HCT116 (cell line): ENCODE data around the gene ATF7. TPM values are rescaled to one million over a fixed set of nuclear protein-coding genes. Genes with fewer than 3 reads are reported as not detected.

Experiments
- ATAC-seq: fragments of 200-7000 bp; cut with Tn5 transposase; 2 replicates; pipeline ENCODE4 v1.9.1; 2020; ENCODE audit warnings: mild to moderate bottlenecking, moderate library complexity
- BruUV-seq: library from RNA; stranded (reverse); fragments of 400-500 nt; replicated peaks from 2 replicates; lab custom pipeline; 2021; lab: Mats Ljungman, UMichigan
- CTCF ChIA-PET: fragments of 300-600 bp; sonication (Branson Sonifier 250); formaldehyde crosslinking; loops from one replicate; lab custom pipeline; 2021; ENCODE audit warnings: antibody characterized with exemption; lab: Charles Lee
- POLR2A ChIA-PET: fragments of 300-600, 350-600 bp; sonication (Branson Sonifier 250); formaldehyde crosslinking; loops from one replicate; lab custom pipeline; 2021; ENCODE audit warnings: antibody characterized with exemption; lab: Charles Lee
- RAD21 ChIA-PET, 2 experiments: fragments of 300-600 bp; sonication (Branson Sonifier 250); formaldehyde crosslinking; loops; one replicate each; lab custom pipeline; 2023; ENCODE audit warnings: low total read pairs in 2 of 2; ENCODE audit not compliant: uncharacterized antibody in 2 of 2, unreplicated experiment in 2 of 2, low non-redundant PET in 1 of 2; lab: Charles Lee
- DNase-seq: peaks from one replicate; pipeline ENCODE4 v3.0.0-alpha.2; 2010; ENCODE audit warnings: low read depth, low spot score
- H2AFZ ChIP-seq: fragments of 200-600 bp; shearing (Covaris generic), sonication (generic); 2 replicates; pipeline ENCODE4 v1.6.1; 2017; ENCODE audit warnings: low read depth, mixed run types, mixed read lengths, antibody characterized with exemption, low read length; ENCODE audit not compliant: poor library complexity, severe bottlenecking
- H3K27ac ChIP-seq: 2 replicates; pipeline ENCODE4 v1.5.1; 2012; ENCODE audit warnings: low read depth, low read length
- H3K27me3 ChIP-seq: fragments of 200-600 bp; sonication (generic); 2 replicates; pipeline ENCODE4 v1.6.1; 2016; ENCODE audit warnings: mixed run types, low read length, mixed read lengths; ENCODE audit not compliant: insufficient read depth
- H3K36me3 ChIP-seq, 2 experiments: fragments of 200-500 bp in 1 of 2; fragments of 200-600 bp in 1 of 2; sonication (Bioruptor generic) in 1 of 2; sonication (generic) in 1 of 2; 2 replicates each; pipeline versions ENCODE4 v1.5.1 to v1.6.1; 2014 to 2016; ENCODE audit warnings: low read length in 2 of 2, inconsistent platforms in 1 of 2, mixed read lengths in 1 of 2, mixed run types in 1 of 2; ENCODE audit not compliant: insufficient read depth in 2 of 2, control insufficient read depth in 1 of 2
- H3K4me1 ChIP-seq, 2 experiments: fragments of 200-600 bp in 1 of 2; sonication (generic) in 1 of 2; 2 replicates each; pipeline versions ENCODE4 v1.5.1 to v1.6.1; 2012 to 2017; ENCODE audit warnings: low read length in 2 of 2, inconsistent platforms in 1 of 2, mild to moderate bottlenecking in 1 of 2, mixed read lengths in 1 of 2, mixed run types in 1 of 2, moderate library complexity in 1 of 2; ENCODE audit not compliant: insufficient read depth in 2 of 2, control insufficient read depth in 1 of 2
- H3K4me2 ChIP-seq: fragments of 200-600 bp; sonication (generic); 2 replicates; pipeline ENCODE4 v1.6.1; 2017; ENCODE audit warnings: mixed run types, low read length, mixed read lengths
- H3K4me3 ChIP-seq, 2 experiments: fragments of 200-600 bp in 1 of 2; sonication (generic) in 1 of 2; replicated peaks in 1 of 2; 2 replicates each; pipeline ENCODE4 v1.5.1; 2011 to 2016; ENCODE audit warnings: low read length in 2 of 2, control low read depth in 1 of 2, low read depth in 1 of 2, mild to moderate bottlenecking in 1 of 2, mixed read lengths in 1 of 2, mixed run types in 1 of 2
- H3K79me2 ChIP-seq: fragments of 200-600 bp; sonication (generic); 2 replicates; pipeline ENCODE4 v1.6.1; 2017; ENCODE audit warnings: mild to moderate bottlenecking, mixed run types, low read length, moderate library complexity, mixed read lengths; ENCODE audit not compliant: insufficient read depth
- H3K9ac ChIP-seq: fragments of 200-600 bp; sonication (generic); 2 replicates; pipeline ENCODE4 v1.6.1; 2016; ENCODE audit warnings: low read length, mixed read lengths
- H3K9me2 ChIP-seq: fragments of 200-600 bp; sonication (generic), shearing (Covaris generic); 2 replicates; pipeline ENCODE4 v1.6.1; 2017; ENCODE audit warnings: mixed run types, mild to moderate bottlenecking, moderate library complexity; ENCODE audit not compliant: insufficient read depth
- H3K9me3 ChIP-seq, 2 experiments: fragments of 200-500 bp in 1 of 2; fragments of 200-600 bp in 1 of 2; sonication (Bioruptor generic) in 1 of 2; sonication (generic) in 1 of 2; 2 replicates each; pipeline ENCODE4 v1.6.1; 2014 to 2017; ENCODE audit warnings: low read length in 2 of 2, mixed read lengths in 2 of 2, inconsistent platforms in 1 of 2, low read depth in 1 of 2, mild to moderate bottlenecking in 1 of 2, mixed run types in 1 of 2, moderate library complexity in 1 of 2; ENCODE audit not compliant: control insufficient read depth in 1 of 2, insufficient read depth in 1 of 2
- H4K20me1 ChIP-seq: fragments of 200-600 bp; sonication (generic), shearing (Covaris generic); 2 replicates; pipeline ENCODE4 v1.6.1; 2017; ENCODE audit warnings: mixed run types, mild to moderate bottlenecking, moderate library complexity; ENCODE audit not compliant: insufficient read depth
- ATF3 ChIP-seq: IDR thresholded peaks from 2 replicates; pipeline ENCODE4 v1.6.1; 2012
- CBX3 ChIP-seq: IDR thresholded peaks from 2 replicates; pipeline ENCODE4 v1.6.1; 2012; ENCODE audit warnings: low read depth
- CEBPB ChIP-seq: IDR thresholded peaks from 2 replicates; pipeline ENCODE4 v1.6.1; 2012; ENCODE audit warnings: low read depth
- CTCF ChIP-seq, 3 experiments: fragments of 200-600 bp in 1 of 3; sonication (generic) in 1 of 3; IDR thresholded peaks in 2 of 3; conservative IDR thresholded peaks in 1 of 3; 2 replicates each; pipeline ENCODE4 v1.5.1; 2012 to 2017; ENCODE audit warnings: low read depth in 2 of 3, low read length in 2 of 3, antibody characterized with exemption in 1 of 3, borderline replicate concordance in 1 of 3, control low read depth in 1 of 3, mild to moderate bottlenecking in 1 of 3, mixed read lengths in 1 of 3, mixed run types in 1 of 3, moderate library complexity in 1 of 3; ENCODE audit not compliant: insufficient read depth in 1 of 3
- EGR1 ChIP-seq: IDR thresholded peaks from 2 replicates; pipeline ENCODE4 v1.6.1; 2012; ENCODE audit warnings: low read depth
- ELF1 ChIP-seq: IDR thresholded peaks from 2 replicates; pipeline ENCODE4 v1.6.1; 2012; ENCODE audit warnings: low read depth, borderline replicate concordance
- EZH2 ChIP-seq: fragments of 200-600 bp; sonication (generic); IDR thresholded peaks from 2 replicates; pipeline ENCODE4 v1.6.1; 2017; ENCODE audit warnings: antibody characterized with exemption, mixed run types
- EZH2phosphoT487 ChIP-seq: fragments of 200-600 bp; IDR thresholded peaks from 2 replicates; pipeline ENCODE4 v1.6.1; 2018; ENCODE audit warnings: antibody characterized with exemption, borderline replicate concordance
- JUND ChIP-seq: IDR thresholded peaks from 2 replicates; pipeline ENCODE4 v1.6.1; 2012
- MAX ChIP-seq: IDR thresholded peaks from 2 replicates; pipeline ENCODE4 v1.6.1; 2012
- POLR2A ChIP-seq: IDR thresholded peaks from 2 replicates; pipeline ENCODE4 v1.7.0; 2011; ENCODE audit warnings: borderline replicate concordance; ENCODE audit not compliant: insufficient read depth, insufficient read length; ENCODE audit errors: extremely low read depth
- RAD21 ChIP-seq: IDR thresholded peaks from 2 replicates; pipeline ENCODE4 v1.6.1; 2012; ENCODE audit warnings: low read depth, mild to moderate bottlenecking
- REST ChIP-seq: IDR thresholded peaks from 2 replicates; pipeline ENCODE4 v1.6.1; 2012; ENCODE audit warnings: low read depth
- SIN3A ChIP-seq: IDR thresholded peaks from 2 replicates; pipeline ENCODE4 v1.6.1; 2012; ENCODE audit warnings: low read depth
- SRF ChIP-seq: IDR thresholded peaks from 2 replicates; pipeline ENCODE4 v1.6.1; 2012; ENCODE audit warnings: low read depth
- TCF7L2 ChIP-seq: IDR thresholded peaks from 2 replicates; pipeline ENCODE4 v1.7.0; 2011; ENCODE audit warnings: borderline replicate concordance, inconsistent platforms; ENCODE audit not compliant: insufficient read depth, insufficient read length; ENCODE audit errors: extremely low read depth
- ZFX ChIP-seq: fragments of 450-650 bp; IDR thresholded peaks from 2 replicates; pipeline ENCODE4 v1.6.1; 2017
- ZNF274 ChIP-seq: fragments of 200-500 bp; sonication (Bioruptor generic); IDR thresholded peaks from 2 replicates; pipeline ENCODE4 v1.6.1; 2014; ENCODE audit warnings: mild to moderate bottlenecking, low read depth, low read length, inconsistent platforms
- intact Hi-C: fragments of 100-400 bp; cut with micrococcal nuclease; formaldehyde crosslinking; loops from 2 replicates; pipeline ENCODE4 v1.10.0; 2022
- total RNA-seq: library from RNA; stranded (reverse); gene quantifications from one replicate; pipeline ENCODE4 v1.2.1, GENCODE V29; 2021; ENCODE audit not compliant: unreplicated experiment

Gene ATF7
- total RNA-seq, 1 experiment from 2014 or later = 24.0 TPM

GRCh38 chr12:53631721-53632120, 5.5 kb upstream of the ATF7 start:
- Histone ChIP-seq H2AFZ (no peak overlapping the region), H3K36me3 (no peaks in the 10 kb centered on the region), H3K27me3 (no peaks in the 10 kb centered on the region), H3K27ac (no peak overlapping the region), H3K79me2 (no peaks in the 10 kb centered on the region), H3K9me3 (no peaks in the 10 kb centered on the region), H4K20me1 (no peaks in the 10 kb centered on the region), H3K4me2 (no peak overlapping the region), H3K4me1 (peaks cover 0 to 6% of the 10 kb centered on the region in 2 experiments; a peak in 3 of 4 replicates), H3K9me2 (no peaks in the 10 kb centered on the region), H3K9ac (no peak overlapping the region), H3K4me3 (no peak overlapping the region)
- intact Hi-C loops = no loop called here
- TF ChIP-seq ATF3 = no peak
- TF ChIP-seq SRF = no peak
- no peak for TF ChIP-seq JUND
- TF ChIP-seq SIN3A = no peak
- no peak for TF ChIP-seq ZNF274
- no peak for TF ChIP-seq ELF1
- TF ChIP-seq EZH2 = no peak
- TF ChIP-seq CTCF (IDR thresholded peaks at IDR 0.05 in 2 of 3, conservative IDR thresholded peaks at IDR 0.05 in 1 of 3; ENCODE audit: borderline replicate concordance in 1 of 3, insufficient read depth in 1 of 3, low read depth in 2 of 3, low read length in 2 of 3) = no peak
- TF ChIP-seq POLR2A = no peak
- no peak for TF ChIP-seq CEBPB
- TF ChIP-seq REST = no peak
- no peak for TF ChIP-seq CBX3
- TF ChIP-seq EZH2phosphoT487 = no peak
- no peak for TF ChIP-seq ZFX
- no peak for TF ChIP-seq TCF7L2
- TF ChIP-seq MAX = no peak
- TF ChIP-seq EGR1 = no peak
- no peak for TF ChIP-seq RAD21
- RAD21 ChIA-PET = interaction anchor here in 1 of 2 experiments (0.6 kb wide), 1 partner anchor 23 kb away, joined by 3 read pairs; no protein-coding TSS in a partner anchor
- no TSS peak for BruUV-seq
- CTCF ChIA-PET = no interaction called here
- ATAC-seq (no peak), DNase-seq (no peak)
- POLR2A ChIA-PET = no interaction called here
